ENCODE results near the gene C7. TPM values are rescaled to one million over a fixed set of nuclear protein-coding genes. Genes with fewer than 3 reads are reported as not detected.

Gene C7
- total and polyA plus RNA-seq, 2 of the 8 experiments (the other 6 are each of a cell fraction or from before 2014, with no cell fraction given) = 0.08 TPM; not detected in 1

DNA sequence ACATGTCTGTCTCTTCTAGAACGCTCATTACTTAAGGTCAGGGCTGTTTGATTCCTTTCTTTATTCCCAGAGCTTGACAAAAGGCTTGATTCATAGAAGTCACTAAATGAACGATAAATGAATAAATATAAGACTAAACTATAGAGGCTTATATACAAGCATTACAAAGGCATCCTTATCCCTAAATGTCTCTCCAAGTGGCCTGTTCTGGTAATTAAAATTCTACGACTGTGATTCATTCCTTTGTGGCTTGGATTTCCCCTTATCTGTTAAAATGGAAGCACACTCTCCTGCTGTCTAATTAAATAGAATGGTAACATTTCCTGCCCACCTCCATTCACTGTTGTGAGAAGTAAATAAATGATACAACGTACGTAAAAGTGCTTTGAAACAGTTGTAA is 49.5 kb downstream of the C7 start (continued):
- TF ChIP-seq, protein P1, sequence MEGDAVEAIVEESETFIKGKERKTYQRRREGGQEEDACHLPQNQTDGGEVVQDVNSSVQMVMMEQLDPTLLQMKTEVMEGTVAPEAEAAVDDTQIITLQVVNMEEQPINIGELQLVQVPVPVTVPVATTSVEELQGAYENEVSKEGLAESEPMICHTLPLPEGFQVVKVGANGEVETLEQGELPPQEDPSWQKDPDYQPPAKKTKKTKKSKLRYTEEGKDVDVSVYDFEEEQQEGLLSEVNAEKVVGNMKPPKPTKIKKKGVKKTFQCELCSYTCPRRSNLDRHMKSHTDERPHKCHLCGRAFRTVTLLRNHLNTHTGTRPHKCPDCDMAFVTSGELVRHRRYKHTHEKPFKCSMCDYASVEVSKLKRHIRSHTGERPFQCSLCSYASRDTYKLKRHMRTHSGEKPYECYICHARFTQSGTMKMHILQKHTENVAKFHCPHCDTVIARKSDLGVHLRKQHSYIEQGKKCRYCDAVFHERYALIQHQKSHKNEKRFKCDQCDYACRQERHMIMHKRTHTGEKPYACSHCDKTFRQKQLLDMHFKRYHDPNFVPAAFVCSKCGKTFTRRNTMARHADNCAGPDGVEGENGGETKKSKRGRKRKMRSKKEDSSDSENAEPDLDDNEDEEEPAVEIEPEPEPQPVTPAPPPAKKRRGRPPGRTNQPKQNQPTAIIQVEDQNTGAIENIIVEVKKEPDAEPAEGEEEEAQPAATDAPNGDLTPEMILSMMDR (IDR thresholded peaks at IDR 0.05; ENCODE audit: control extremely low read depth in 1 of 3, insufficient read depth in 1 of 3, low read depth in 1 of 3, low read length in 3 of 3) = no peak
- no peak for TF ChIP-seq SIN3A (conservative IDR thresholded peaks at IDR 0.05 in 1 of 2, IDR thresholded peaks at IDR 0.05 in 1 of 2; ENCODE audit: low read depth in 1 of 2, low read length in 2 of 2)
- TF ChIP-seq ATF2 (IDR thresholded peaks at IDR 0.05; ENCODE audit: low read length) = no peak
